Epithelial cell of proximal tubule (primary cell): Measurements from ENCODE around the gene CDNF. TPM values are rescaled to one million over a fixed set of nuclear protein-coding genes. Genes with fewer than 3 reads are reported as not detected.

Experiments
- DNase-seq: peaks from one replicate; pipeline ENCODE4 v3.0.0-alpha.2; 2011; ENCODE audit warnings: low read depth
- H3K4me3 ChIP-seq: 2 replicates; pipeline ENCODE4 v1.5.1; 2011; ENCODE audit warnings: low read depth, mild to moderate bottlenecking, low read length
- CTCF ChIP-seq: conservative IDR thresholded peaks from 2 replicates; pipeline ENCODE4 v1.5.1; 2012; ENCODE audit warnings: low read depth, mild to moderate bottlenecking, low read length
- total RNA-seq: library from RNA; depleted of rRNA; stranded (reverse); fragments of >200 nt; gene quantifications from 2 replicates; pipeline ENCODE4 v1.2.3, GENCODE V29; 2015

Gene CDNF
- total RNA-seq, 1 donor from 2014 or later = not detected

GRCh38 chr10:14776546-14776945 is 61.3 kb downstream of the CDNF start:
- no peak for TF ChIP-seq CTCF
- DNase-seq = no peak
- no peak overlapping the region for H3K4me3 ChIP-seq

GRCh38 chr10:14775656-14776055 is 62.2 kb downstream of the CDNF start:
- no peak for DNase-seq
- TF ChIP-seq CTCF = no peak

GRCh38 chr10:14774797-14775196 is 63.0 kb downstream of the CDNF start, which contains the start of gene FAM107B:
Gene FAM107B (minus strand): TSS chr10:14774897. CDS start chr10:14774663, 234 bp downstream.
- TF ChIP-seq CTCF = no peak
- DNase-seq = no peak
- peak within 1 kb of the TSS; percentile 24 for H3K4me3 ChIP-seq

More at GRCh38 chr10:14775656-14776055, 62.2 kb downstream of the CDNF start:
- no peak overlapping the region for H3K4me3 ChIP-seq

GRCh38 chr10:14774214-14774580 is 63.6 kb downstream of the CDNF start:
- DNase-seq = no peak
- H3K4me3 ChIP-seq = peak overlapping the region; percentile 24
- no peak for TF ChIP-seq CTCF

GRCh38 chr10:14773551-14774213 is 64.2 kb downstream of the CDNF start:
- DNase-seq = no peak
- peak overlapping the region; percentile 24 for H3K4me3 ChIP-seq
- TF ChIP-seq CTCF = peak; percentile 16

GRCh38 chr10:14772399-14772798 is 65.4 kb downstream of the CDNF start:
- DNase-seq = no peak
- no peak overlapping the region for H3K4me3 ChIP-seq

More at GRCh38 chr10:14772399-14772798, 65.4 kb downstream of the CDNF start:
- no peak for TF ChIP-seq CTCF
